HEK293 (cell line): ENCODE data around the gene DUSP14.

Source experiments
- GLIS1 ChIP-seq: fragments of 450-650 bp; formaldehyde crosslinking; IDR thresholded peaks from 2 replicates; pipeline ENCODE4 v1.5.1; 2016; ENCODE audit warnings: missing biosample characterization, missing genetic modification characterization
- KLF1 ChIP-seq: fragments of 450-650 bp; formaldehyde crosslinking; IDR thresholded peaks from 2 replicates; pipeline ENCODE4 v1.5.1; 2016; ENCODE audit warnings: missing biosample characterization, missing genetic modification characterization
- OSR2 ChIP-seq: fragments of 450-650 bp; formaldehyde crosslinking; IDR thresholded peaks from 2 replicates; pipeline ENCODE4 v1.5.1; 2016; ENCODE audit warnings: missing biosample characterization, missing genetic modification characterization
- RBAK ChIP-seq: fragments of 450-650 bp; formaldehyde crosslinking; IDR thresholded peaks from 2 replicates; pipeline ENCODE4 v1.5.1; 2016; ENCODE audit warnings: missing biosample characterization, missing genetic modification characterization
- SCRT1 ChIP-seq: fragments of 450-650 bp; formaldehyde crosslinking; IDR thresholded peaks from 2 replicates; pipeline ENCODE4 v1.5.1; 2016; ENCODE audit warnings: missing biosample characterization, missing genetic modification characterization, borderline replicate concordance
- SETDB1 ChIP-seq: IDR thresholded peaks from one replicate; pipeline ENCODE4 v1.6.1; 2017; ENCODE audit warnings: mild to moderate bottlenecking, low read length, moderate library complexity, mixed read lengths; ENCODE audit not compliant: insufficient read length
- ZBTB21 ChIP-seq: fragments of 450-650 bp; formaldehyde crosslinking; IDR thresholded peaks from 2 replicates; pipeline ENCODE4 v1.5.1; 2017; ENCODE audit warnings: missing biosample characterization, missing genetic modification characterization
- ZBTB26 ChIP-seq: fragments of 450-650 bp; formaldehyde crosslinking; optimal IDR thresholded peaks from 2 replicates; pipeline ENCODE3; 2016; ENCODE audit warnings: missing biosample characterization, mild to moderate bottlenecking, missing genetic modification characterization
- ZFP69B ChIP-seq: fragments of 450-650 bp; formaldehyde crosslinking; IDR thresholded peaks from 2 replicates; pipeline ENCODE4 v1.5.1; 2016; ENCODE audit warnings: missing biosample characterization, missing genetic modification characterization
- ZNF140 ChIP-seq: fragments of 450-650 bp; formaldehyde crosslinking; IDR thresholded peaks from 2 replicates; pipeline ENCODE4 v1.5.1; 2016; ENCODE audit warnings: missing biosample characterization, missing genetic modification characterization
- ZNF18 ChIP-seq: fragments of 450-650 bp; formaldehyde crosslinking; IDR thresholded peaks from 2 replicates; pipeline ENCODE4 v1.5.1; 2016; ENCODE audit warnings: missing biosample characterization, missing genetic modification characterization
- ZNF184 ChIP-seq: fragments of 450-650 bp; IDR thresholded peaks from 2 replicates; pipeline ENCODE4 v1.5.1; 2018; ENCODE audit warnings: missing biosample characterization, mild to moderate bottlenecking, missing genetic modification characterization
- ZNF19 ChIP-seq: fragments of 450-650 bp; formaldehyde crosslinking; IDR thresholded peaks from 2 replicates; pipeline ENCODE4; 2016; ENCODE audit warnings: missing biosample characterization, missing genetic modification characterization, low read depth
- ZNF26 ChIP-seq: fragments of 450-650 bp; formaldehyde crosslinking; IDR thresholded peaks from 2 replicates; pipeline ENCODE4 v1.5.1; 2016; ENCODE audit warnings: missing biosample characterization, missing genetic modification characterization
- ZNF48 ChIP-seq: fragments of 450-650 bp; formaldehyde crosslinking; IDR thresholded peaks from 2 replicates; pipeline ENCODE4 v1.5.1; 2016; ENCODE audit warnings: missing biosample characterization, missing genetic modification characterization
- ZNF510 ChIP-seq: fragments of 450-650 bp; formaldehyde crosslinking; IDR thresholded peaks from 2 replicates; pipeline ENCODE4 v1.5.1; 2018; ENCODE audit warnings: mild to moderate bottlenecking, missing genetic modification characterization, missing biosample characterization; ENCODE audit not compliant: insufficient replicate concordance
- ZNF558 ChIP-seq: fragments of 450-650 bp; formaldehyde crosslinking; IDR thresholded peaks from 2 replicates; pipeline ENCODE4 v1.5.1; 2016; ENCODE audit warnings: missing biosample characterization, missing genetic modification characterization
- ZNF585B ChIP-seq: fragments of 450-650 bp; formaldehyde crosslinking; IDR thresholded peaks from 2 replicates; pipeline ENCODE4 v1.5.1; 2016; ENCODE audit warnings: missing biosample characterization, missing genetic modification characterization
- ZNF600 ChIP-seq: fragments of 450-650 bp; formaldehyde crosslinking; IDR thresholded peaks from 2 replicates; pipeline ENCODE4 v1.5.1; 2016; ENCODE audit warnings: missing biosample characterization, missing genetic modification characterization
- ZNF621 ChIP-seq: fragments of 450-650 bp; formaldehyde crosslinking; IDR thresholded peaks from 2 replicates; pipeline ENCODE4 v1.5.1; 2017; ENCODE audit warnings: missing biosample characterization, missing genetic modification characterization
- ZNF623 ChIP-seq: fragments of 450-650 bp; formaldehyde crosslinking; IDR thresholded peaks from 2 replicates; pipeline ENCODE4 v1.5.1; 2016; ENCODE audit warnings: missing biosample characterization, missing genetic modification characterization
- ZNF626 ChIP-seq: fragments of 450-650 bp; sonication (Bioruptor Pico); formaldehyde crosslinking; IDR thresholded peaks from 2 replicates; pipeline ENCODE4 v1.5.1; 2018; ENCODE audit warnings: missing biosample characterization, missing genetic modification characterization, inconsistent platforms
- ZNF692 ChIP-seq: fragments of 450-650 bp; formaldehyde crosslinking; IDR thresholded peaks from 2 replicates; pipeline ENCODE4 v1.5.1; 2016; ENCODE audit warnings: missing biosample characterization, missing genetic modification characterization
- ZNF704 ChIP-seq: fragments of 450-650 bp; formaldehyde crosslinking; IDR thresholded peaks from 2 replicates; pipeline ENCODE4 v1.5.1; 2016; ENCODE audit warnings: missing biosample characterization, missing genetic modification characterization
- ZNF776 ChIP-seq: fragments of 450-650 bp; formaldehyde crosslinking; IDR thresholded peaks from 2 replicates; pipeline ENCODE4 v1.5.0; 2017; ENCODE audit warnings: missing biosample characterization, missing genetic modification characterization, borderline replicate concordance
- ZNF785 ChIP-seq: fragments of 450-650 bp; formaldehyde crosslinking; IDR thresholded peaks from 2 replicates; pipeline ENCODE4 v1.5.1; 2016; ENCODE audit warnings: missing biosample characterization, missing genetic modification characterization
- TF ChIP-seq, protein P1 (sequence below): fragments of 450-650 bp; formaldehyde crosslinking; IDR thresholded peaks from 2 replicates; pipeline ENCODE4; 2016; ENCODE audit warnings: missing biosample characterization, missing genetic modification characterization
- TF ChIP-seq, protein P2 (sequence below): fragments of 450-650 bp; formaldehyde crosslinking; IDR thresholded peaks from 2 replicates; pipeline ENCODE4 v1.5.1; 2016; ENCODE audit warnings: missing biosample characterization, missing genetic modification characterization
- TF ChIP-seq, protein P3 (sequence below): fragments of 450-650 bp; formaldehyde crosslinking; IDR thresholded peaks from 2 replicates; pipeline ENCODE4 v1.5.1; 2017; ENCODE audit warnings: missing biosample characterization, missing genetic modification characterization
- TF ChIP-seq, protein P4 (sequence below): fragments of 450-650 bp; formaldehyde crosslinking; IDR thresholded peaks from 2 replicates; pipeline ENCODE4 v1.5.1; 2017; ENCODE audit warnings: missing biosample characterization, missing genetic modification characterization

The DUSP14 gene

GRCh38 chr17:37488009-37488604 is 1.6 kb upstream of the DUSP14 start (continued):
- TF ChIP-seq RBAK (tag by site-specific recombination) (no peak), KLF1 (tag by site-specific recombination) (no peak), ZBTB21 (tag by site-specific recombination) (peak; percentile 99), OSR2 (tag by site-specific recombination) (peak; percentile 96), ZNF600 (tag by site-specific recombination) (peak; percentile 93), ZBTB26 (tag by site-specific recombination) (no peak), ZNF621 (no peak), ZNF626 (tag by site-specific recombination) (no peak), ZNF184 (no peak), ZNF26 (tag by site-specific recombination) (no peak), ZNF19 (no peak), ZNF558 (tag by site-specific recombination) (peak; percentile 72), ZNF692 (tag by site-specific recombination) (peak; percentile 48), ZFP69B (peak; percentile 70; the same call in 1 of the 2 replicates), ZNF48 (no peak), ZNF785 (tag by site-specific recombination) (no peak), SCRT1 (tag by site-specific recombination) (no peak), SETDB1 (no peak), GLIS1 (tag by site-specific recombination) (peak; percentile 87), ZNF776 (tag by site-specific recombination) (no peak), ZNF510 (tag by site-specific recombination) (no peak), ZNF18 (tag by site-specific recombination) (peak; percentile 80), ZNF704 (tag by site-specific recombination) (no peak), ZNF585B (tag by site-specific recombination) (no peak), ZNF623 (tag by site-specific recombination) (no peak), ZNF140 (tag by site-specific recombination) (no peak)
- TF ChIP-seq, protein P1, sequence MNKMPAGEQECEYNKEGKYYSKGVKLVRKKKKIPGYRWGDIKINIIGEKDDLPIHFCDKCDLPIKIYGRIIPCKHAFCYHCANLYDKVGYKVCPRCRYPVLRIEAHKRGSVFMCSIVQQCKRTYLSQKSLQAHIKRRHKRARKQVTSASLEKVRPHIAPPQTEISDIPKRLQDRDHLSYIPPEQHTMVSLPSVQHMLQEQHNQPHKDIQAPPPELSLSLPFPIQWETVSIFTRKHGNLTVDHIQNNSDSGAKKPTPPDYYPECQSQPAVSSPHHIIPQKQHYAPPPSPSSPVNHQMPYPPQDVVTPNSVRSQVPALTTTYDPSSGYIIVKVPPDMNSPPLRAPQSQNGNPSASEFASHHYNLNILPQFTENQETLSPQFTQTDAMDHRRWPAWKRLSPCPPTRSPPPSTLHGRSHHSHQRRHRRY (tag by site-specific recombination) = no peak
- TF ChIP-seq, protein P2, sequence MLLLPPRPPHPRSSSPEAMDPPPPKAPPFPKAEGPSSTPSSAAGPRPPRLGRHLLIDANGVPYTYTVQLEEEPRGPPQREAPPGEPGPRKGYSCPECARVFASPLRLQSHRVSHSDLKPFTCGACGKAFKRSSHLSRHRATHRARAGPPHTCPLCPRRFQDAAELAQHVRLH (tag by site-specific recombination) = 0 out of 2 replicates have a peak, but pooled peaks have one; percentile 58
- TF ChIP-seq, protein P3, sequence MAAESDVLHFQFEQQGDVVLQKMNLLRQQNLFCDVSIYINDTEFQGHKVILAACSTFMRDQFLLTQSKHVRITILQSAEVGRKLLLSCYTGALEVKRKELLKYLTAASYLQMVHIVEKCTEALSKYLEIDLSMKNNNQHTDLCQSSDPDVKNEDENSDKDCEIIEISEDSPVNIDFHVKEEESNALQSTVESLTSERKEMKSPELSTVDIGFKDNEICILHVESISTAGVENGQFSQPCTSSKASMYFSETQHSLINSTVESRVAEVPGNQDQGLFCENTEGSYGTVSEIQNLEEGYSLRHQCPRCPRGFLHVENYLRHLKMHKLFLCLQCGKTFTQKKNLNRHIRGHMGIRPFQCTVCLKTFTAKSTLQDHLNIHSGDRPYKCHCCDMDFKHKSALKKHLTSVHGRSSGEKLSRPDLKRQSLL (tag by site-specific recombination) = no peak
- TF ChIP-seq, protein P4, sequence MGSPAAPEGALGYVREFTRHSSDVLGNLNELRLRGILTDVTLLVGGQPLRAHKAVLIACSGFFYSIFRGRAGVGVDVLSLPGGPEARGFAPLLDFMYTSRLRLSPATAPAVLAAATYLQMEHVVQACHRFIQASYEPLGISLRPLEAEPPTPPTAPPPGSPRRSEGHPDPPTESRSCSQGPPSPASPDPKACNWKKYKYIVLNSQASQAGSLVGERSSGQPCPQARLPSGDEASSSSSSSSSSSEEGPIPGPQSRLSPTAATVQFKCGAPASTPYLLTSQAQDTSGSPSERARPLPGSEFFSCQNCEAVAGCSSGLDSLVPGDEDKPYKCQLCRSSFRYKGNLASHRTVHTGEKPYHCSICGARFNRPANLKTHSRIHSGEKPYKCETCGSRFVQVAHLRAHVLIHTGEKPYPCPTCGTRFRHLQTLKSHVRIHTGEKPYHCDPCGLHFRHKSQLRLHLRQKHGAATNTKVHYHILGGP = no peak
